Adrenal gland (tissue), 19 donors: Measurements from ENCODE around the gene SYNE2. TPM values are rescaled to one million over a fixed set of nuclear protein-coding genes. Genes with fewer than 3 reads are reported as not detected.
A peak's percentile ranks its signal among the peaks of the same experiment; 100 is the strongest.
"Not testable (repeated sequence)": the region's sequence is repeated elsewhere in the genome, so short reads cannot be mapped to it uniquely, and the experiment has no call there.

Source experiments
- DNase-seq, 7 donors: peaks; one replicate each; pipeline ENCODE4 v3.0.0-alpha.2; 2019 to 2020
- H3K27ac ChIP-seq, 5 donors: fragments of 200-600 bp; sonication (generic) in 4 of 5; 1 replicate in 3 of 5; 2 replicates in 2 of 5; pipeline versions ENCODE4 v1.5.1 to v1.8.0; 2016 to 2020; ENCODE audit warnings: mild to moderate bottlenecking in 1 of 5
- H3K27me3 ChIP-seq: fragments of 200-600 bp; 2 replicates; pipeline ENCODE4 v1.8.0; 2021
- H3K36me3 ChIP-seq, 2 donors: fragments of 200-600 bp; replicated peaks in 1 of 2; 1 replicate in 1 of 2; 2 replicates in 1 of 2; pipeline versions ENCODE4 v1.5.1 to v1.8.0; 2018 to 2022
- H3K4me1 ChIP-seq, 2 donors: fragments of 200-600 bp; replicated peaks in 1 of 2; 1 replicate in 1 of 2; 2 replicates in 1 of 2; pipeline versions ENCODE4 v1.5.1 to v1.8.0; 2018 to 2021
- H3K4me3 ChIP-seq, 4 donors: fragments of 200-600 bp; sonication (generic) in 3 of 4; one replicate each; pipeline ENCODE4 v1.5.1; 2016 to 2018
- H3K9me3 ChIP-seq, 3 donors: fragments of 200-600 bp; sonication (generic) in 1 of 3; replicated peaks in 1 of 3; 1 replicate in 2 of 3; 2 replicates in 1 of 3; pipeline versions ENCODE4 v1.5.1 to v1.8.0; 2016 to 2021
- CTCF ChIP-seq, 6 experiments: fragments of 450-650 bp in 4 of 6; fragments of 200-600 bp in 2 of 6; sonication (generic) in 1 of 6; IDR thresholded peaks; 1 replicate in 5 of 6; 2 replicates in 1 of 6; pipeline versions ENCODE4 v1.5.1 to v1.8.0; 2016 to 2021; ENCODE audit warnings: antibody characterized with exemption in 6 of 6, mild to moderate bottlenecking in 2 of 6, moderate library complexity in 1 of 6
- POLR2A ChIP-seq, 2 donors: fragments of 450-650 bp; IDR thresholded peaks; one replicate each; pipeline ENCODE4 v1.6.1; 2017; ENCODE audit warnings: antibody characterized with exemption in 2 of 2, mild to moderate bottlenecking in 2 of 2, moderate library complexity in 1 of 2
- WGBS, 4 donors: extraction: QIAGEN DNeasy Blood & Tissue Kit in 2 of 4; methylation state at CpG; one replicate each; pipeline versions ENCODE4 v1.1.5 to v1.1.7; 2013 to 2017; 5-methylcytosine and 5-hydroxymethylcytosine counted together
- intact Hi-C, 2 donors: fragments of 100-400 bp; cut with DNase I; formaldehyde crosslinking; loops; one replicate each; pipeline versions ENCODE4 v1.14.1 to v1.15.0; 2022 to 2023
- long read RNA-seq, 10 donors: library from polyadenylated mRNA in 3 of 10; unstranded in 2 of 10; stranded (forward) in 1 of 10; transcript quantifications; one replicate each; pipeline ENCODE4 v2.0.0 and lab custom pipeline, GENCODE V29; 2021 to 2026
- polyA plus RNA-seq, 3 donors: library from polyadenylated mRNA; stranded (reverse); fragments of 200-250 nt in 2 of 3; fragments of 350-450 nt in 1 of 3; fragmentation: Illumina TruSeq in 1 of 3; extraction: RNeasy Lipid Tissue Mini Kit (QIAGEN cat#74804) in 1 of 3; gene quantifications; one replicate each; pipeline ENCODE4 v1.2.3, GENCODE V29; 2013 to 2014
- total RNA-seq, 9 donors: library from RNA; depleted of rRNA in 4 of 9; stranded (reverse); fragments of >200 nt in 4 of 9; fragments of 120-200 nt in 1 of 9; fragmentation: NEBNext Ultra II Directional in 1 of 9; extraction: Animal tissue kit (Norgen Biotek cat#: 25700) in 1 of 9; gene quantifications; one replicate each; pipeline versions ENCODE4 v1.1.0 to v1.2.4, GENCODE V29; 2013 to 2023
- donor health status: healthy with polysubstance abuse.
- donor health status: Bipolar disorder and iron deficiency.
- donor health status: DM: yes; HTN: yes; CAD: no.
- donor health status: DM: no; HTN: no; CAD: no.
- donor health status: DM: no; HTN: no; CAD: no.
- donor health status: DM: yes; HTN: yes; CAD: no.

The SYNE2 gene
- total RNA-seq (100 to 1,000 TPM in 1 of 9 donors, 10 to 100 TPM in 8; 21.4 to 140 (median 61.9) TPM), polyA plus RNA-seq (10 to 100 TPM; 22.0 to 37.5 (median 26.9) TPM)
- long read RNA-seq, donor 1: 0 reads
- long read RNA-seq, donor 2: 0 reads
- long read RNA-seq, donor 3, partial matches to known transcripts: 0 of 1 reads
- long read RNA-seq, donor 3, other reads (novel, unspliced or antisense): 0 of 1 reads
- long read RNA-seq, donor 4, partial matches to known transcripts: 4 of 5 reads
- long read RNA-seq, donor 4, other reads (novel, unspliced or antisense): 1 of 5 reads
- long read RNA-seq, donor 5, partial matches to known transcripts: 3 of 43 reads
- long read RNA-seq, donor 5, other reads (novel, unspliced or antisense): 40 of 43 reads
- long read RNA-seq, donor 6, partial matches to known transcripts: 3 of 8 reads
- long read RNA-seq, donor 6, other reads (novel, unspliced or antisense): 5 of 8 reads
- long read RNA-seq, donor 7: 0 reads
- long read RNA-seq, donor 8: 0 reads
- long read RNA-seq, donor 9: 0 reads
- long read RNA-seq, donor 10: 0 reads

GRCh38 chr14:63852817-63853731, at the start of gene SYNE2:
Gene SYNE2, plus strand, starts transcription at chr14:63853004. Its CDS starts 56,145 bp downstream, at chr14:63909149.
- H3K4me1 ChIP-seq: peaks cover 4 to 20% of the 10 kb centered on the region in 2 donors
- 1 to 2% (median 1%) methylated on average over 24 to 124 of the region's 124 CpGs for WGBS, 4 donors
- peak within 1 kb of the TSS; percentile 12 to 91 (median 86) for H3K27ac ChIP-seq
- H3K27me3 ChIP-seq: no peaks in the 10 kb centered on the region
- intact Hi-C loops: no loop called here
- peak in 1 of 2 donors; percentile 60 for TF ChIP-seq POLR2A (IDR thresholded peaks at IDR 0.05)
- peak in 3 of 6 experiments; percentile 36 to 46 (median 37) for TF ChIP-seq CTCF (IDR thresholded peaks at IDR 0.05)
- DNase-seq: peak; percentile 67 to 82 (median 77)
- H3K4me3 ChIP-seq: peak within 1 kb of the TSS; percentile 14 to 98 (median 46)
- H3K36me3 ChIP-seq: no peaks in the 10 kb centered on the region
- H3K9me3 ChIP-seq: no peaks in the 10 kb centered on the region

GRCh38 chr14:63803221-63803791, 49.5 kb upstream of the SYNE2 start:
- not testable (repeated sequence) for DNase-seq, H3K4me3 ChIP-seq
- 88 to 97% (median 93%) methylated on average over 5 to 32 of the region's 35 CpGs for WGBS, 4 donors

GRCh38 chr14:63806064-63806463, 46.7 kb upstream of the SYNE2 start:
- DNase-seq, H3K27me3 ChIP-seq, H3K27ac ChIP-seq, H3K4me1 ChIP-seq, H3K9me3 ChIP-seq, H3K4me3 ChIP-seq, H3K36me3 ChIP-seq, intact Hi-C loops: not testable (repeated sequence)
- WGBS, 4 donors: 76 to 93% (median 85%) methylated on average over 2 of the region's 2 CpGs

More at GRCh38 chr14:63803221-63803791, 49.5 kb upstream of the SYNE2 start:
- H3K9me3 ChIP-seq, H3K36me3 ChIP-seq, H3K27ac ChIP-seq, intact Hi-C loops, H3K4me1 ChIP-seq, H3K27me3 ChIP-seq: not testable (repeated sequence)

GRCh38 chr14:63811692-63812091, 41.1 kb upstream of the SYNE2 start:
- DNase-seq, intact Hi-C loops, H3K4me1 ChIP-seq, H3K27ac ChIP-seq, H3K36me3 ChIP-seq, H3K9me3 ChIP-seq, H3K27me3 ChIP-seq, H3K4me3 ChIP-seq: not testable (repeated sequence)
- 78 to 87% (median 84%) methylated on average over 3 of the region's 3 CpGs for whole genome bisulfite sequencing, 4 donors

GRCh38 chr14:63833728-63834127, 19.1 kb upstream of the SYNE2 start:
- no peaks in the 10 kb centered on the region for H3K9me3 ChIP-seq
- H3K27ac ChIP-seq: no peak overlapping the region
- no peak for TF ChIP-seq POLR2A (IDR thresholded peaks at IDR 0.05)
- no peak for TF ChIP-seq CTCF (IDR thresholded peaks at IDR 0.05)
- H3K27me3 ChIP-seq: no peaks in the 10 kb centered on the region
- H3K4me1 ChIP-seq: no peaks in the 10 kb centered on the region
- DNase-seq: no peak
- 89 to 95% (median 94%) methylated on average over 1 of the region's 1 CpG for WGBS, 4 donors
- intact Hi-C loops: no loop called here
- no peaks in the 10 kb centered on the region for H3K36me3 ChIP-seq
- no peak overlapping the region for H3K4me3 ChIP-seq
